Esophagus (tissue), 2 donors: Measurements from ENCODE around the gene PRDX6. TPM values are rescaled to one million over a fixed set of nuclear protein-coding genes. Genes with fewer than 3 reads are reported as not detected.

Source experiments
- H3K27ac ChIP-seq, 2 donors: one replicate each; pipeline ENCODE4 v1.5.1; 2013; ENCODE audit warnings: low read depth in 2 of 2, mild to moderate bottlenecking in 2 of 2, inconsistent platforms in 1 of 2, low read length in 1 of 2, moderate library complexity in 1 of 2
- H3K27me3 ChIP-seq, 2 donors: one replicate each; pipeline ENCODE4 v1.6.1; 2013; ENCODE audit warnings: low read length in 2 of 2, control low read depth in 1 of 2, mild to moderate bottlenecking in 1 of 2; ENCODE audit not compliant: insufficient read depth in 2 of 2, control insufficient read depth in 1 of 2
- H3K36me3 ChIP-seq, 2 donors: one replicate each; pipeline ENCODE4 v1.6.1; 2013; ENCODE audit warnings: low read length in 1 of 2; ENCODE audit not compliant: control insufficient read depth in 2 of 2, insufficient read depth in 2 of 2
- H3K4me1 ChIP-seq, 2 donors: one replicate each; pipeline ENCODE4 v1.6.1; 2013; ENCODE audit warnings: low read length in 1 of 2; ENCODE audit not compliant: control insufficient read depth in 2 of 2, insufficient read depth in 2 of 2
- H3K4me3 ChIP-seq, 2 donors: one replicate each; pipeline ENCODE4 v1.5.1; 2013; ENCODE audit warnings: low read length in 2 of 2, mild to moderate bottlenecking in 2 of 2, low read depth in 1 of 2, moderate library complexity in 1 of 2
- H3K9me3 ChIP-seq, 2 donors: one replicate each; pipeline ENCODE4 v1.6.1; 2013; ENCODE audit warnings: mild to moderate bottlenecking in 2 of 2, low read depth in 1 of 2, low read length in 1 of 2, moderate library complexity in 1 of 2; ENCODE audit not compliant: control insufficient read depth in 2 of 2, insufficient read depth in 1 of 2
- WGBS, 2 donors: extraction: QIAGEN DNeasy Blood & Tissue Kit; methylation state at CpG; one replicate each; pipeline ENCODE4 v1.1.7; 2013; 5-methylcytosine and 5-hydroxymethylcytosine counted together
- polyA plus RNA-seq, 2 donors: library from polyadenylated mRNA; stranded (reverse); fragments of 200-250 nt; gene quantifications; one replicate each; pipeline ENCODE4 v1.2.3, GENCODE V29; 2013
- donor health status: healthy with polysubstance abuse.
- donor health status: Bipolar disorder and iron deficiency.

PRDX6 gene
- polyA plus RNA-seq, result 100 to 1,000 TPM; 198 to 221 TPM

GRCh38 chr1:173477286-173478093 lies at the start of gene PRDX6:
Gene PRDX6 (plus strand): TSS chr1:173477335. CDS start chr1:173477398, 63 bp downstream.
- Histone ChIP-seq H3K27ac (peak within 1 kb of the TSS; percentile 95 to 99), H3K27me3 (no peaks in the 10 kb centered on the region), H3K36me3 (peaks cover 8% of the 10 kb centered on the region in 2 donors), H3K9me3 (no peaks in the 10 kb centered on the region), H3K4me1 (peaks cover 0 to 4% of the 10 kb centered on the region in 2 donors), H3K4me3 (peak within 1 kb of the TSS; percentile 81 to 90)
- WGBS, 2 donors, result 0% methylated on average over 58 to 69 of the region's 69 CpGs

- Histone ChIP-seq H3K4me1 (peaks cover 0 to 2% of the 10 kb centered on the region in 2 donors), H3K9me3 (no peaks in the 10 kb centered on the region), H3K27ac (peak overlapping the region; percentile 75 to 78), H3K27me3 (no peaks in the 10 kb centered on the region), H3K36me3 (no peaks in the 10 kb centered on the region), H3K4me3 (no peak overlapping the region)
- 14 to 16% methylated on average over 15 of the region's 15 CpGs for WGBS, 2 donors
Measured at GRCh38 chr1:173429471-173430402, 47.4 kb upstream of the PRDX6 start.

- 0 to 4% methylated on average over 2 of the region's 2 CpGs for WGBS, 2 donors
- Histone ChIP-seq H3K9me3 (no peaks in the 10 kb centered on the region), H3K27me3 (no peaks in the 10 kb centered on the region), H3K4me1 (peaks cover 0 to 2% of the 10 kb centered on the region in 2 donors), H3K36me3 (no peaks in the 10 kb centered on the region), H3K27ac (no peak overlapping the region), H3K4me3 (no peak overlapping the region)
Measured at GRCh38 chr1:173430677-173431303, 46.3 kb upstream of the PRDX6 start.

- Histone ChIP-seq H3K36me3 (no peaks in the 10 kb centered on the region), H3K4me1 (peaks cover 0 to 2% of the 10 kb centered on the region in 2 donors), H3K27ac (no peak overlapping the region), H3K4me3 (no peak overlapping the region), H3K9me3 (no peaks in the 10 kb centered on the region), H3K27me3 (no peaks in the 10 kb centered on the region)
- 33% methylated on average over 6 of the region's 6 CpGs for WGBS, 2 donors
Measured at GRCh38 chr1:173431304-173432045, 45.7 kb upstream of the PRDX6 start.

- 87 to 90% methylated on average over 2 of the region's 2 CpGs for whole genome bisulfite sequencing, 2 donors
- H3K9me3 ChIP-seq, result no peaks in the 10 kb centered on the region
- peaks cover 0 to 2% of the 10 kb centered on the region in 2 donors for H3K4me1 ChIP-seq
- H3K36me3 ChIP-seq, result no peaks in the 10 kb centered on the region
- no peaks in the 10 kb centered on the region for H3K27me3 ChIP-seq
- H3K27ac ChIP-seq, result no peak overlapping the region
- no peak overlapping the region for H3K4me3 ChIP-seq
Measured at GRCh38 chr1:173432331-173432730, 44.8 kb upstream of the PRDX6 start.

GRCh38 chr1:173433751-173434326 lies 43.3 kb upstream of the PRDX6 start:
- H3K9me3 ChIP-seq, result no peaks in the 10 kb centered on the region
- no peak overlapping the region for H3K27ac ChIP-seq
- 90 to 91% methylated on average over 2 of the region's 2 CpGs for WGBS, 2 donors
- no peaks in the 10 kb centered on the region for H3K27me3 ChIP-seq
- H3K4me3 ChIP-seq, result no peak overlapping the region
- peaks cover 0 to 2% of the 10 kb centered on the region in 2 donors for H3K4me1 ChIP-seq
- no peaks in the 10 kb centered on the region for H3K36me3 ChIP-seq

- Histone ChIP-seq H3K27me3 (no peaks in the 10 kb centered on the region), H3K4me3 (no peak overlapping the region), H3K27ac (no peak overlapping the region), H3K9me3 (no peaks in the 10 kb centered on the region), H3K4me1 (no peaks in the 10 kb centered on the region), H3K36me3 (no peaks in the 10 kb centered on the region)
- WGBS, 2 donors, result 89 to 95% methylated on average over 5 of the region's 5 CpGs
Measured at GRCh38 chr1:173436841-173437428, 40.2 kb upstream of the PRDX6 start.

- Histone ChIP-seq H3K9me3 (no peaks in the 10 kb centered on the region), H3K36me3 (no peaks in the 10 kb centered on the region), H3K27ac (no peak overlapping the region), H3K4me1 (peaks cover 0 to under 1% of the 10 kb centered on the region in 2 donors), H3K27me3 (no peaks in the 10 kb centered on the region), H3K4me3 (no peak overlapping the region)
- WGBS, 2 donors, result 57 to 65% methylated on average over 2 of the region's 2 CpGs
Measured at GRCh38 chr1:173438675-173439074, 38.5 kb upstream of the PRDX6 start.
